ENCODE measurements around the gene AKAP10. TPM values are rescaled to one million over a fixed set of nuclear protein-coding genes. Genes with fewer than 3 reads are reported as not detected.
"Not testable (repeated sequence)": the region's sequence is repeated elsewhere in the genome, so short reads cannot be mapped to it uniquely, and the experiment has no call there.

AKAP10 gene
- total and polyA plus RNA-seq, 2 of the 8 experiments (the other 6 are each of a cell fraction or from before 2014, with no cell fraction given) = 13.3 to 27.0 TPM

DNA sequence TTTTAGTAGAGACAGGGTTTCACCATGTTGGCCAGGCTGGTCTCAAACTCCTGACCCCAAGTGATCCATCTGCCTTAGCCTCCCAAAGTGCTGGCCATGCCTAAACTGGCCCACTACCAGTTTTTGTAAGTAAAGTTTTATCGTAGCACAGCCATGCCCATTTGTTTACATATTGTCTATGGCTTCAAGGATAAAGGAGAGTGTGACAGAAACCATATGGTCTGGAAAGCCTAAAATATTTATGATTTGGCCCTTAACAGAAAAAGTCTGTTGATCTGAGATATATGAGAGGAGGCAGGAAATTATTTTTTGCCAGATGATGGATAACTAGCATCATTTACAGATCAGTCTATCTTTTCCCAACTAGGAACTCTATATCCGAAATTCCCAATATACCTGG is 4.5 kb downstream of the AKAP10 start:
- Histone ChIP-seq H3K23ac (ENCODE audit: insufficient read length) (no peak overlapping the region), H2BK5ac (ENCODE audit: low read depth, low read length) (no peak overlapping the region), H2AFZ (ENCODE audit: low read length) (no peak overlapping the region), H4K8ac (ENCODE audit: extremely low read depth, insufficient read depth, low read length) (no peak overlapping the region), H3K36me3 (ENCODE audit: control insufficient read depth in 2 of 4, insufficient read depth in 4 of 4, low read length in 3 of 4) (peaks cover under 1 to 16% (median 5%) of the 10 kb centered on the region in 4 experiments; a peak in 6 of 8 replicates), H4K20me1 (replicated peaks in 1 of 2; ENCODE audit: control insufficient read depth in 1 of 2, insufficient read depth in 2 of 2, low read length in 2 of 2) (peaks cover 2 to 8% of the 10 kb centered on the region in 2 experiments), H3K4me2 (ENCODE audit: insufficient read depth in 1 of 2, low read depth in 2 of 2, low read length in 2 of 2) (no peak overlapping the region), H2BK20ac (ENCODE audit: low read length) (no peak overlapping the region), H3K9ac (replicated peaks in 1 of 4; ENCODE audit: extremely low read depth in 1 of 4, low read depth in 3 of 4, low read length in 3 of 4) (no peak overlapping the region), H2BK120ac (replicated peaks; ENCODE audit: low read depth, low read length) (no peak overlapping the region), H3K56ac (replicated peaks; ENCODE audit: insufficient read length, low read depth, low read length) (no peak overlapping the region), H3K4me1 (replicated peaks in 1 of 4; ENCODE audit: control insufficient read depth in 3 of 4, insufficient read depth in 4 of 4, low read length in 3 of 4) (0 out of 7 replicates have a peak, but pooled peaks cover 0 to 2% (median 0%) of the 10 kb centered on the region in 4 experiments), H4K5ac (ENCODE audit: insufficient read length, low read depth, low read length) (no peak overlapping the region), H3K27ac (ENCODE audit: low read depth, low read length) (no peak overlapping the region), H2BK12ac (ENCODE audit: low read depth, low read length) (no peak overlapping the region), H3K14ac (ENCODE audit: insufficient read length) (no peak overlapping the region), H3K23me2 (ENCODE audit: low read depth, low read length) (peaks cover 3% of the 10 kb centered on the region), H3K27me3 (replicated peaks in 1 of 4; ENCODE audit: control insufficient read depth in 3 of 4, extremely low read depth in 1 of 4, insufficient read depth in 3 of 4, low read length in 3 of 4) (no peaks in the 10 kb centered on the region), H3K4ac (replicated peaks; ENCODE audit: insufficient read length, low read depth, low read length) (no peak overlapping the region), H2AK5ac (ENCODE audit: low read depth, low read length) (no peak overlapping the region), H3K4me3 (ENCODE audit: extremely low read depth in 1 of 4, insufficient read depth in 2 of 4, low read depth in 3 of 4, low read length in 4 of 4) (no peak overlapping the region), H3K79me1 (ENCODE audit: low read depth, low read length) (peaks cover 8% of the 10 kb centered on the region), H2BK15ac (ENCODE audit: low read length) (no peak overlapping the region), H4K91ac (replicated peaks; ENCODE audit: insufficient read length, low read length) (no peak overlapping the region), H3K79me2 (ENCODE audit: control insufficient read depth in 1 of 2, insufficient read depth in 2 of 2, low read length in 2 of 2) (peaks cover 22 to 85% of the 10 kb centered on the region in 2 experiments), H3K9me3 (ENCODE audit: insufficient read depth in 2 of 2, low read depth in 1 of 2, low read length in 1 of 2) (no peaks in the 10 kb centered on the region), H3K18ac (ENCODE audit: extremely low read depth, low read length) (no peak overlapping the region)
- CTCF ChIA-PET (ENCODE audit: partially characterized antibody) = no interaction called here
- TF ChIP-seq JUND (IDR thresholded peaks at IDR 0.05; ENCODE audit: low read length) = no peak
- POLR2A ChIA-PET (ENCODE audit: partially characterized antibody) = no interaction called here
- 97% methylated on average over 2 of the region's 2 CpGs; no CpG with 5 or more reads in 1 of the 2 experiments for WGBS, 2 experiments (ENCODE audit: extremely low coverage in 1 of 2, insufficient coverage in 1 of 2, insufficient read length in 1 of 2, insufficient replicate concordance in 2 of 2, low coverage in 1 of 2, low lambda C conversion rate in 2 of 2, missing lambda C conversion rate in 1 of 2)
- no peak for DNase-seq (ENCODE audit: low read depth in 1 of 2, low spot score in 2 of 2)
- no peak for FAIRE-seq

GRCh38 chr17:19962954-19963353 is 14.7 kb downstream of the AKAP10 start:
- H2BK120ac ChIP-seq (replicated peaks; ENCODE audit: low read depth, low read length); H3K23ac ChIP-seq (ENCODE audit: insufficient read length); H4K20me1 ChIP-seq (replicated peaks in 1 of 2; ENCODE audit: control insufficient read depth in 1 of 2, insufficient read depth in 2 of 2, low read length in 2 of 2); H3K23me2 ChIP-seq (ENCODE audit: low read depth, low read length); POLR2A ChIA-PET (ENCODE audit: partially characterized antibody); H3K4me2 ChIP-seq (ENCODE audit: insufficient read depth in 1 of 2, low read depth in 2 of 2, low read length in 2 of 2); H2AK5ac ChIP-seq (ENCODE audit: low read depth, low read length); H3K4me3 ChIP-seq (ENCODE audit: extremely low read depth in 1 of 4, insufficient read depth in 2 of 4, low read depth in 3 of 4, low read length in 4 of 4); H4K91ac ChIP-seq (replicated peaks; ENCODE audit: insufficient read length, low read length); CTCF ChIA-PET (ENCODE audit: partially characterized antibody); H4K8ac ChIP-seq (ENCODE audit: extremely low read depth, insufficient read depth, low read length); H2BK20ac ChIP-seq (ENCODE audit: low read length); H3K4ac ChIP-seq (replicated peaks; ENCODE audit: insufficient read length, low read depth, low read length); H3K4me1 ChIP-seq (replicated peaks in 1 of 4; ENCODE audit: control insufficient read depth in 3 of 4, insufficient read depth in 4 of 4, low read length in 3 of 4); H2BK15ac ChIP-seq (ENCODE audit: low read length); H3K79me1 ChIP-seq (ENCODE audit: low read depth, low read length); DNase-seq (ENCODE audit: low read depth in 1 of 2, low spot score in 2 of 2); H3K9ac ChIP-seq (replicated peaks in 1 of 4; ENCODE audit: extremely low read depth in 1 of 4, low read depth in 3 of 4, low read length in 3 of 4); H3K56ac ChIP-seq (replicated peaks; ENCODE audit: insufficient read length, low read depth, low read length); H3K27ac ChIP-seq (ENCODE audit: low read depth, low read length); H2AFZ ChIP-seq (ENCODE audit: low read length); H3K9me3 ChIP-seq (ENCODE audit: insufficient read depth in 2 of 2, low read depth in 1 of 2, low read length in 1 of 2); H3K27me3 ChIP-seq (replicated peaks in 1 of 4; ENCODE audit: control insufficient read depth in 3 of 4, extremely low read depth in 1 of 4, insufficient read depth in 3 of 4, low read length in 3 of 4); H2BK12ac ChIP-seq (ENCODE audit: low read depth, low read length); H3K14ac ChIP-seq (ENCODE audit: insufficient read length); H3K18ac ChIP-seq (ENCODE audit: extremely low read depth, low read length); H4K5ac ChIP-seq (ENCODE audit: insufficient read length, low read depth, low read length); FAIRE-seq; H2BK5ac ChIP-seq (ENCODE audit: low read depth, low read length): not testable (repeated sequence)
- peaks cover 0 to 39% of the 10 kb centered on the region in 2 experiments; a peak in 2 of 4 replicates for H3K79me2 ChIP-seq (ENCODE audit: control insufficient read depth in 1 of 2, insufficient read depth in 2 of 2, low read length in 2 of 2)
- 63% methylated on average over 2 of the region's 2 CpGs; no CpG with 5 or more reads in 1 of the 2 experiments for WGBS, 2 experiments (ENCODE audit: extremely low coverage in 1 of 2, insufficient coverage in 1 of 2, insufficient read length in 1 of 2, insufficient replicate concordance in 2 of 2, low coverage in 1 of 2, low lambda C conversion rate in 2 of 2, missing lambda C conversion rate in 1 of 2)
- peaks cover 2 to 41% (median 12%) of the 10 kb centered on the region in 4 experiments; a peak in 6 of 8 replicates for H3K36me3 ChIP-seq (ENCODE audit: control insufficient read depth in 2 of 4, insufficient read depth in 4 of 4, low read length in 3 of 4)

All from H1 (cell line).